ENCODE results near the gene CATSPERZ.

Gene CATSPERZ

GRCh38 chr11:64284962-64285884 is 14.9 kb upstream of the CATSPERZ start, which contains the start of gene GPR137:
Gene GPR137, plus strand, starts transcription at chr11:64285848. Its CDS starts 677 bp downstream, at chr11:64286525.
- peak; percentile 44 to 98 (median 86) for DNase-seq

GRCh38 chr11:64285885-64286800 is 14.0 kb upstream of the CATSPERZ start:
- no peak for DNase-seq

- DNase-seq, result no peak
These were observed 13.4 kb upstream of the CATSPERZ start for GRCh38 chr11:64286801-64287159.

- DNase-seq, result no peak
These were observed 12.3 kb upstream of the CATSPERZ start for GRCh38 chr11:64287676-64288352.

GRCh38 chr11:64288353-64288750 is 11.8 kb upstream of the CATSPERZ start:
- no peak for DNase-seq

GRCh38 chr11:64289002-64289564 is 11.1 kb upstream of the CATSPERZ start:
- no peak for DNase-seq

GRCh38 chr11:64290352-64291261 is 9.6 kb upstream of the CATSPERZ start:
- DNase-seq, result no peak

- no peak for DNase-seq
These were observed 8.9 kb upstream of the CATSPERZ start, which contains the start of gene KCNK4 for GRCh38 chr11:64291262-64291751. Gene KCNK4, plus strand, starts transcription at chr11:64291302. Its CDS starts 1,717 bp downstream, at chr11:64293019.

GRCh38 chr11:64291752-64292459 is 8.3 kb upstream of the CATSPERZ start:
- peak in 5 of 51 donors; percentile 12 to 48 (median 39) for DNase-seq

- peak in 1 of 51 donors; percentile 26 for DNase-seq
These were observed 7.5 kb upstream of the CATSPERZ start for GRCh38 chr11:64292460-64293254.

GRCh38 chr11:64294774-64295173 is 5.4 kb upstream of the CATSPERZ start:
- no peak for DNase-seq

GRCh38 chr11:64295760-64296159 is 4.4 kb upstream of the CATSPERZ start:
- no peak for DNase-seq

GRCh38 chr11:64296236-64296635 is 3.9 kb upstream of the CATSPERZ start:
- no peak for DNase-seq

- no peak for DNase-seq
These were observed 3.1 kb upstream of the CATSPERZ start for GRCh38 chr11:64296830-64297698.

GRCh38 chr11:64297699-64298358 is 2.3 kb upstream of the CATSPERZ start:
- no peak for DNase-seq
